ENCODE measurements around the gene TTC4. TPM values are rescaled to one million over a fixed set of nuclear protein-coding genes. Genes with fewer than 3 reads are reported as not detected.

TTC4 gene
- total RNA-seq, 4 donors from 2014 or later, result 14.6 to 29.7 (median 20.8) TPM

- Histone ChIP-seq H3K4me3 (no peak overlapping the region), H3K4me1 (no peaks in the 10 kb centered on the region), H3K36me3 (peaks cover 0 to 8% (median 0%) of the 10 kb centered on the region in 3 donors), H3K9me3 (no peaks in the 10 kb centered on the region), H3K27me3 (no peaks in the 10 kb centered on the region), H3K27ac (no peak overlapping the region)
- 85 to 87% methylated on average over 4 to 11 of the region's 11 CpGs for WGBS, 2 donors
- no peak for DNase-seq (ENCODE audit: low spot score in 2 of 2)
- TF ChIP-seq CTCF (IDR thresholded peaks at IDR 0.05), result no peak
- no peak for TF ChIP-seq POLR2A (IDR thresholded peaks at IDR 0.05)
- TF ChIP-seq EP300 (IDR thresholded peaks at IDR 0.05), result no peak
These were observed 13.7 kb upstream of the TTC4 start for GRCh38 chr1:54701996-54702395.

GRCh38 chr1:54703471-54703870, 12.2 kb upstream of the TTC4 start:
- Histone ChIP-seq H3K4me3 (no peak overlapping the region), H3K9me3 (no peaks in the 10 kb centered on the region), H3K27me3 (no peaks in the 10 kb centered on the region), H3K27ac (no peak overlapping the region), H3K4me1 (no peaks in the 10 kb centered on the region), H3K36me3 (peaks cover 0 to 8% (median 0%) of the 10 kb centered on the region in 3 donors)
- WGBS, 2 donors, result 88 to 92% methylated on average over 10 of the region's 10 CpGs
- no peak for TF ChIP-seq CTCF (IDR thresholded peaks at IDR 0.05)
- no peak for TF ChIP-seq EP300 (IDR thresholded peaks at IDR 0.05)
- DNase-seq (ENCODE audit: low spot score in 2 of 2), result no peak

- no peak for DNase-seq (ENCODE audit: low spot score in 2 of 2)
- H3K36me3 ChIP-seq, result peaks cover 0 to 8% (median 0%) of the 10 kb centered on the region in 3 donors
- H3K4me1 ChIP-seq, result no peaks in the 10 kb centered on the region
- H3K27me3 ChIP-seq, result no peaks in the 10 kb centered on the region
- no peaks in the 10 kb centered on the region for H3K9me3 ChIP-seq
- 69 to 84% methylated on average over 2 of the region's 2 CpGs for WGBS, 2 donors
- H3K4me3 ChIP-seq, result no peak overlapping the region
- TF ChIP-seq CTCF (IDR thresholded peaks at IDR 0.05) (no peak), EP300 (IDR thresholded peaks at IDR 0.05) (no peak), POLR2A (IDR thresholded peaks at IDR 0.05) (no peak)
- no peak overlapping the region for H3K27ac ChIP-seq
These were observed 10.5 kb upstream of the TTC4 start for GRCh38 chr1:54705153-54705552.

- TF ChIP-seq CTCF (IDR thresholded peaks at IDR 0.05) (no peak), POLR2A (IDR thresholded peaks at IDR 0.05) (no peak), EP300 (IDR thresholded peaks at IDR 0.05) (no peak)
- WGBS, 2 donors, result 75 to 92% methylated on average over 4 of the region's 4 CpGs
- Histone ChIP-seq H3K9me3 (no peaks in the 10 kb centered on the region), H3K4me3 (no peak overlapping the region), H3K4me1 (no peaks in the 10 kb centered on the region), H3K27ac (no peak overlapping the region), H3K27me3 (no peaks in the 10 kb centered on the region), H3K36me3 (peaks cover 0 to 8% (median 0%) of the 10 kb centered on the region in 3 donors)
- DNase-seq (ENCODE audit: low spot score in 2 of 2), result no peak
These were observed 9.2 kb upstream of the TTC4 start for GRCh38 chr1:54706419-54706818.

GRCh38 chr1:54708385-54708784, 7.3 kb upstream of the TTC4 start:
- no peaks in the 10 kb centered on the region for H3K9me3 ChIP-seq
- peaks cover 0 to 8% (median 0%) of the 10 kb centered on the region in 3 donors for H3K36me3 ChIP-seq
- TF ChIP-seq EP300 (IDR thresholded peaks at IDR 0.05) (no peak), CTCF (IDR thresholded peaks at IDR 0.05) (no peak), POLR2A (IDR thresholded peaks at IDR 0.05) (no peak)
- H3K27ac ChIP-seq, result no peak overlapping the region
- no peak for DNase-seq (ENCODE audit: low spot score in 2 of 2)
- H3K4me1 ChIP-seq, result no peaks in the 10 kb centered on the region
- H3K4me3 ChIP-seq, result no peak overlapping the region
- H3K27me3 ChIP-seq, result no peaks in the 10 kb centered on the region

All from tibial nerve (tissue), 4 donors.